ENCODE results near the gene SLC25A42.
A peak's percentile ranks its signal among the peaks of the same experiment; 100 is the strongest.

The SLC25A42 gene

GRCh38 chr19:19120308-19121231, 56.8 kb downstream of the SLC25A42 start:
- ATAC-seq (ENCODE audit: low read depth) (peak; percentile 66), DNase-seq (ENCODE audit: low spot score) (no peak)
- H3K4me1 ChIP-seq (ENCODE audit: insufficient read depth, poor library complexity, severe bottlenecking) = no peaks in the 10 kb centered on the region
- no peak for TF ChIP-seq CTCF (IDR thresholded peaks at IDR 0.05; ENCODE audit: poor library complexity, severe bottlenecking)
- no peak overlapping the region for H3K27ac ChIP-seq (ENCODE audit: poor library complexity, severe bottlenecking)
- no peak overlapping the region for H3K4me3 ChIP-seq (ENCODE audit: severe bottlenecking)
- no peaks in the 10 kb centered on the region for H3K27me3 ChIP-seq (ENCODE audit: insufficient read depth, poor library complexity, severe bottlenecking)
- H3K36me3 ChIP-seq (ENCODE audit: low read depth) = peaks cover 27% of the 10 kb centered on the region
- peaks cover 11% of the 10 kb centered on the region for H3K9me3 ChIP-seq (ENCODE audit: severe bottlenecking)

GRCh38 chr19:19121371-19121770, 57.6 kb downstream of the SLC25A42 start:
- peaks cover 27% of the 10 kb centered on the region for H3K36me3 ChIP-seq (ENCODE audit: low read depth)
- no peak for TF ChIP-seq CTCF (IDR thresholded peaks at IDR 0.05; ENCODE audit: poor library complexity, severe bottlenecking)
- H3K27ac ChIP-seq (ENCODE audit: poor library complexity, severe bottlenecking) = no peak overlapping the region
- H3K4me1 ChIP-seq (ENCODE audit: insufficient read depth, poor library complexity, severe bottlenecking) = no peaks in the 10 kb centered on the region
- DNase-seq (ENCODE audit: low spot score) = no peak
- no peak overlapping the region for H3K4me3 ChIP-seq (ENCODE audit: severe bottlenecking)
- peaks cover 11% of the 10 kb centered on the region for H3K9me3 ChIP-seq (ENCODE audit: severe bottlenecking)
- no peak for ATAC-seq (ENCODE audit: low read depth)
- H3K27me3 ChIP-seq (ENCODE audit: insufficient read depth, poor library complexity, severe bottlenecking) = no peaks in the 10 kb centered on the region

- peaks cover 11% of the 10 kb centered on the region for H3K9me3 ChIP-seq (ENCODE audit: severe bottlenecking)
- H3K36me3 ChIP-seq (ENCODE audit: low read depth) = peaks cover 27% of the 10 kb centered on the region
- TF ChIP-seq CTCF (IDR thresholded peaks at IDR 0.05; ENCODE audit: poor library complexity, severe bottlenecking) = no peak
- DNase-seq (ENCODE audit: low spot score) (no peak), ATAC-seq (ENCODE audit: low read depth) (no peak)
- H3K27ac ChIP-seq (ENCODE audit: poor library complexity, severe bottlenecking) = no peak overlapping the region
- no peak overlapping the region for H3K4me3 ChIP-seq (ENCODE audit: severe bottlenecking)
- no peaks in the 10 kb centered on the region for H3K4me1 ChIP-seq (ENCODE audit: insufficient read depth, poor library complexity, severe bottlenecking)
- no peaks in the 10 kb centered on the region for H3K27me3 ChIP-seq (ENCODE audit: insufficient read depth, poor library complexity, severe bottlenecking)
These were observed 59.1 kb downstream of the SLC25A42 start for GRCh38 chr19:19122902-19123301.

- ATAC-seq (ENCODE audit: low read depth) (no peak), DNase-seq (ENCODE audit: low spot score) (no peak)
- Histone ChIP-seq H3K9me3 (ENCODE audit: severe bottlenecking) (peaks cover 11% of the 10 kb centered on the region), H3K36me3 (ENCODE audit: low read depth) (peaks cover 27% of the 10 kb centered on the region), H3K27ac (ENCODE audit: poor library complexity, severe bottlenecking) (no peak overlapping the region), H3K4me3 (ENCODE audit: severe bottlenecking) (no peak overlapping the region), H3K4me1 (ENCODE audit: insufficient read depth, poor library complexity, severe bottlenecking) (no peaks in the 10 kb centered on the region), H3K27me3 (ENCODE audit: insufficient read depth, poor library complexity, severe bottlenecking) (no peaks in the 10 kb centered on the region)
- no peak for TF ChIP-seq CTCF (IDR thresholded peaks at IDR 0.05; ENCODE audit: poor library complexity, severe bottlenecking)
These were observed 59.6 kb downstream of the SLC25A42 start for GRCh38 chr19:19123386-19123785.

- no peak for ATAC-seq (ENCODE audit: low read depth)
- Histone ChIP-seq H3K9me3 (ENCODE audit: severe bottlenecking) (peaks cover 11% of the 10 kb centered on the region), H3K4me3 (ENCODE audit: severe bottlenecking) (no peak overlapping the region), H3K36me3 (ENCODE audit: low read depth) (peaks cover 23% of the 10 kb centered on the region), H3K27me3 (ENCODE audit: insufficient read depth, poor library complexity, severe bottlenecking) (no peaks in the 10 kb centered on the region), H3K27ac (ENCODE audit: poor library complexity, severe bottlenecking) (no peak overlapping the region), H3K4me1 (ENCODE audit: insufficient read depth, poor library complexity, severe bottlenecking) (no peaks in the 10 kb centered on the region)
- DNase-seq (ENCODE audit: low spot score) = no peak
- TF ChIP-seq CTCF (IDR thresholded peaks at IDR 0.05; ENCODE audit: poor library complexity, severe bottlenecking) = no peak
These were observed 62.3 kb downstream of the SLC25A42 start for GRCh38 chr19:19126102-19126501.

Data from RWPE2 (cell line).